Caco-2 (cell line): ENCODE data around the gene TMEM132C. TPM values are rescaled to one million over a fixed set of nuclear protein-coding genes. Genes with fewer than 3 reads are reported as not detected.

Experiments
- BruUV-seq: library from RNA; stranded (reverse); fragments of 400-500 nt; replicated peaks from 2 replicates; lab custom pipeline; 2021; lab: Mats Ljungman, UMichigan
- CTCF ChIA-PET: fragments of 300-600 bp; sonication (Branson Sonifier 250); formaldehyde crosslinking; loops from one replicate; lab custom pipeline; 2022; ENCODE audit warnings: antibody characterized with exemption; lab: Charles Lee
- POLR2A ChIA-PET: fragments of 300-600 bp; sonication (Branson Sonifier 250); formaldehyde crosslinking; loops from one replicate; lab custom pipeline; 2022; ENCODE audit warnings: antibody characterized with exemption; lab: Charles Lee
- DNase-seq, 2 experiments: peaks; one replicate each; pipeline versions ENCODE4 v3.0.0 to v3.0.0-alpha.2; 2020 to 2022
- H3K27me3 ChIP-seq: replicated peaks from 2 replicates; pipeline ENCODE4 v1.6.0; 2011; ENCODE audit warnings: low read length; ENCODE audit not compliant: control insufficient read depth, insufficient read depth
- H3K36me3 ChIP-seq: 2 replicates; pipeline ENCODE4 v1.5.1; 2011; ENCODE audit warnings: low read length; ENCODE audit not compliant: control insufficient read depth, insufficient read depth
- H3K4me1 ChIP-seq: fragments of 250-450 bp; sonication (Bioruptor Pico); 2 replicates; pipeline ENCODE4 v1.5.1; 2020; ENCODE audit warnings: mild to moderate bottlenecking
- H3K4me3 ChIP-seq: 2 replicates; pipeline ENCODE4 v1.5.1; 2011; ENCODE audit warnings: low read depth, mild to moderate bottlenecking, control low read depth, low read length
- H3K9me3 ChIP-seq: fragments of 250-450 bp; sonication (Bioruptor Pico); 2 replicates; pipeline ENCODE4 v1.5.1; 2020; ENCODE audit warnings: mild to moderate bottlenecking, moderate library complexity
- H3K27ac Mint-ChIP-seq: one replicate; pipeline ENCODE4 v1.8.0; 2022; ENCODE audit warnings: mixed read lengths; ENCODE audit not compliant: unreplicated experiment
- H3K27me3 Mint-ChIP-seq: one replicate; pipeline ENCODE4 v1.8.0; 2022; ENCODE audit warnings: mixed read lengths; ENCODE audit not compliant: insufficient read depth, unreplicated experiment
- H3K36me3 Mint-ChIP-seq: one replicate; pipeline ENCODE4 v1.8.0; 2022; ENCODE audit warnings: mild to moderate bottlenecking, mixed read lengths; ENCODE audit not compliant: insufficient read depth, unreplicated experiment
- H3K4me1 Mint-ChIP-seq: one replicate; pipeline ENCODE4 v1.8.0; 2022; ENCODE audit warnings: low read depth, mixed read lengths; ENCODE audit not compliant: unreplicated experiment
- H3K4me3 Mint-ChIP-seq: one replicate; pipeline ENCODE4 v1.8.0; 2022; ENCODE audit warnings: mild to moderate bottlenecking, moderate library complexity, mixed read lengths; ENCODE audit not compliant: unreplicated experiment
- H3K9me3 Mint-ChIP-seq: one replicate; pipeline ENCODE4 v1.8.0; 2022; ENCODE audit warnings: mixed read lengths; ENCODE audit not compliant: unreplicated experiment
- intact Hi-C: fragments of 100-400 bp; cut with micrococcal nuclease; formaldehyde crosslinking; loops from one replicate; pipeline ENCODE4 v1.10.0; 2022; ENCODE audit not compliant: unreplicated experiment
- total RNA-seq: library from RNA; stranded (reverse); gene quantifications from 2 replicates; pipeline ENCODE4 v1.2.3, GENCODE V29; 2022
- TF ChIP-seq, protein P1 (sequence below), 2 experiments: fragments of 200-600 bp in 1 of 2; IDR thresholded peaks; 1 replicate in 1 of 2; 2 replicates in 1 of 2; pipeline versions ENCODE4 v1.5.1 to v1.8.0; 2011 to 2022; ENCODE audit warnings: antibody characterized with exemption in 1 of 2, control low read depth in 1 of 2, inconsistent platforms in 1 of 2, low read depth in 1 of 2, low read length in 1 of 2, mild to moderate bottlenecking in 1 of 2, moderate library complexity in 1 of 2; ENCODE audit not compliant: insufficient read depth in 1 of 2, severe bottlenecking in 1 of 2, unreplicated experiment in 1 of 2

Gene TMEM132C
- total RNA-seq, 1 experiment from 2014 or later, result not detected

DNA sequence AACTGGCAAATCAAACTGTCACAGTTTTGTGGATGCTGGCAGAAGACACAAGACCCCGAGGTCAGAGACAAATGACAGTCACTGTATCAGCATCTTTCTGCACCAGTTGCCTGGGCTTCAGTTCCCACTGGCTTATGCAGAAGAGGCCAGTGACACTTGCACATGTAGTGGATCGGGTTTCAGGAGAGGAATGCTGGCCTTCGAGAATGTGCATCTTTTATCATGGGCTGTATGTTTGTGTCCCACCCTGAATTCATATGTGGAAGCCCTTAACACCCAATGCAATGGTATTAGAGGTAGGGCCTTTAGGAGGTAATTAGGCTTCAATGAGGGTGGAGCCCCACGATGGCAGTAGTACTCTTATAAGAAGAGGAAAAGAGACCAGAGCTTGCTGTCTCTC lies 405.9 kb downstream of the TMEM132C start:
- intact Hi-C loops, result no loop called here
- Histone ChIP-seq H3K4me1 (no peaks in the 10 kb centered on the region), H3K27me3 (no peaks in the 10 kb centered on the region), H3K36me3 (no peaks in the 10 kb centered on the region), H3K4me3 (no peak overlapping the region), H3K9me3 (no peaks in the 10 kb centered on the region)
- Mint-ChIP-seq H3K27me3 (no peaks in the 10 kb centered on the region), H3K9me3 (no peaks in the 10 kb centered on the region), H3K4me3 (no peak overlapping the region), H3K36me3 (no peaks in the 10 kb centered on the region), H3K4me1 (no peaks in the 10 kb centered on the region), H3K27ac (no peak overlapping the region)
- ChIA-PET POLR2A (no interaction called here), CTCF (no interaction called here)
- TF ChIP-seq, protein P1, sequence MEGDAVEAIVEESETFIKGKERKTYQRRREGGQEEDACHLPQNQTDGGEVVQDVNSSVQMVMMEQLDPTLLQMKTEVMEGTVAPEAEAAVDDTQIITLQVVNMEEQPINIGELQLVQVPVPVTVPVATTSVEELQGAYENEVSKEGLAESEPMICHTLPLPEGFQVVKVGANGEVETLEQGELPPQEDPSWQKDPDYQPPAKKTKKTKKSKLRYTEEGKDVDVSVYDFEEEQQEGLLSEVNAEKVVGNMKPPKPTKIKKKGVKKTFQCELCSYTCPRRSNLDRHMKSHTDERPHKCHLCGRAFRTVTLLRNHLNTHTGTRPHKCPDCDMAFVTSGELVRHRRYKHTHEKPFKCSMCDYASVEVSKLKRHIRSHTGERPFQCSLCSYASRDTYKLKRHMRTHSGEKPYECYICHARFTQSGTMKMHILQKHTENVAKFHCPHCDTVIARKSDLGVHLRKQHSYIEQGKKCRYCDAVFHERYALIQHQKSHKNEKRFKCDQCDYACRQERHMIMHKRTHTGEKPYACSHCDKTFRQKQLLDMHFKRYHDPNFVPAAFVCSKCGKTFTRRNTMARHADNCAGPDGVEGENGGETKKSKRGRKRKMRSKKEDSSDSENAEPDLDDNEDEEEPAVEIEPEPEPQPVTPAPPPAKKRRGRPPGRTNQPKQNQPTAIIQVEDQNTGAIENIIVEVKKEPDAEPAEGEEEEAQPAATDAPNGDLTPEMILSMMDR (IDR thresholded peaks at IDR 0.05; ENCODE audit: insufficient read depth in 1 of 2, low read depth in 1 of 2, low read length in 1 of 2, severe bottlenecking in 1 of 2, unreplicated experiment in 1 of 2), result no peak
- BruUV-seq, result no TSS peak
- DNase-seq, result no peak

DNA sequence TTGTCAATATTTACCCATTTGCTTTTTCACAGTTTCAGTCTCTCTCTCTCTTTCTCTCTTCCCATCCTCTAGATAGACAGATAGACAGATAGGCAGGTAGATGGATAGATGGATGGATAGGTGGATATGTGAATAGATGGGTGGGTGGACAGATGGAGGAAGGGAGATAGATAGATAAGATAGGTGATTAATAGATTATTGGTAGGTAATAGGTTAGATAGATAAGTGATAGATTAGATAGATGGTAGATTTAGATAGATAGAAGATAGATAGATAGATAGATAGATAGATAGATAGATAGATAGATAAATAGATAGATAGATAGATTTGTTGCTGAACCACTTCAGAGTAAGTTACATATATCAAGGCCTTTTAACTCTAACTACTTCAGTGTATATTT lies 408.6 kb downstream of the TMEM132C start:
- Mint-ChIP-seq H3K27me3 (no peaks in the 10 kb centered on the region), H3K4me1 (no peaks in the 10 kb centered on the region), H3K27ac (no peak overlapping the region), H3K36me3 (no peaks in the 10 kb centered on the region), H3K4me3 (no peak overlapping the region), H3K9me3 (peaks cover 8% of the 10 kb centered on the region)
- Histone ChIP-seq H3K36me3 (no peaks in the 10 kb centered on the region), H3K27me3 (no peaks in the 10 kb centered on the region), H3K9me3 (no peaks in the 10 kb centered on the region), H3K4me3 (no peak overlapping the region), H3K4me1 (no peaks in the 10 kb centered on the region)
- no TSS peak for BruUV-seq
- CTCF ChIA-PET, result no interaction called here
- no peak for DNase-seq
- TF ChIP-seq, protein P1 (IDR thresholded peaks at IDR 0.05; ENCODE audit: insufficient read depth in 1 of 2, low read depth in 1 of 2, low read length in 1 of 2, severe bottlenecking in 1 of 2, unreplicated experiment in 1 of 2), result no peak
- intact Hi-C loops, result no loop called here
- POLR2A ChIA-PET, result no interaction called here

DNA sequence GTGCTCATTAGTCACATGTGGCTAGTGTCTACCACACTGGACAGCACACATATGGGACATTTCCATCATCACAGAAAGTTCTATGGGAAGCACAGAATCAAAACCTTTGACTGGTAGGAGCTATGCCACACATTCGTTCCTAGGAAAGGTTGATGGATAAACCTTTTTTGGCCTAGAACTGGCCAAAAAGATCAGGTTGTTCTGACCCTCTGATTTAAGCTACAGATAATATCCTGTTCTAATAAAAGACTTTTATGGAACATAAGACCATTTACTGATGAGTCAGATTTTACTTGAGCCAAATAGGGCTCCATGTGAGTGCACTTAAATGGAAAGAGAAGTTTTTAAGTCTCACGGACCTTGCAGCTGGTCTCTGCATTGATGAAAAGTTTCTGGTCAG lies 413.6 kb downstream of the TMEM132C start:
- Mint-ChIP-seq H3K27me3 (no peaks in the 10 kb centered on the region), H3K4me1 (no peaks in the 10 kb centered on the region), H3K9me3 (peaks cover 8% of the 10 kb centered on the region), H3K27ac (no peak overlapping the region), H3K4me3 (no peak overlapping the region), H3K36me3 (no peaks in the 10 kb centered on the region)
- no peak for DNase-seq
- ChIA-PET CTCF (no interaction called here), POLR2A (no interaction called here)
- no peaks in the 10 kb centered on the region for H3K27me3 ChIP-seq
- H3K4me3 ChIP-seq, result no peak overlapping the region
- TF ChIP-seq, protein P1 (IDR thresholded peaks at IDR 0.05; ENCODE audit: insufficient read depth in 1 of 2, low read depth in 1 of 2, low read length in 1 of 2, severe bottlenecking in 1 of 2, unreplicated experiment in 1 of 2), result no peak
- H3K36me3 ChIP-seq, result no peaks in the 10 kb centered on the region
- no peaks in the 10 kb centered on the region for H3K9me3 ChIP-seq
- intact Hi-C loops, result no loop called here
- no peaks in the 10 kb centered on the region for H3K4me1 ChIP-seq
- no TSS peak for BruUV-seq
